ENCODE results near the gene UNC13C.

Gene UNC13C

GRCh38 chr15:54580643-54581042 lies 602.4 kb downstream of the UNC13C start:
- no peaks in the 10 kb centered on the region for H3K79me2 ChIP-seq (ENCODE audit: control insufficient read depth, insufficient read depth, low read length, poor library complexity)
- H3K9me3 ChIP-seq (ENCODE audit: insufficient read depth, low read depth, low read length): no peaks in the 10 kb centered on the region
- no peaks in the 10 kb centered on the region for H3K4me1 ChIP-seq (ENCODE audit: control insufficient read depth in 1 of 2, insufficient read depth in 2 of 2, low read length in 2 of 2)
- peak in 1 of 2 donors; percentile 3 for DNase-seq
- H3K4me2 ChIP-seq (ENCODE audit: low read length): no peak overlapping the region
- WGBS (ENCODE audit: extremely low coverage, insufficient coverage, insufficient read length): no CpG with 5 or more reads among the region's 2 CpGs
- no peak overlapping the region for H3K9ac ChIP-seq (ENCODE audit: low read length)
- no peak overlapping the region for H3K4me3 ChIP-seq (ENCODE audit: low read depth, low read length)
- H3K14ac ChIP-seq (ENCODE audit: low read length): no peak overlapping the region
- no peak overlapping the region for H4K8ac ChIP-seq (ENCODE audit: low read depth, low read length)
- H3K36me3 ChIP-seq (ENCODE audit: control insufficient read depth in 1 of 2, insufficient read depth in 2 of 2, low read length in 2 of 2): no peaks in the 10 kb centered on the region
- H2AFZ ChIP-seq (ENCODE audit: insufficient read depth, low read length, poor library complexity): no peak overlapping the region
- H2BK12ac ChIP-seq (ENCODE audit: low read length): no peak overlapping the region
- no peaks in the 10 kb centered on the region for H3K79me1 ChIP-seq (ENCODE audit: low read length)
- H4K91ac ChIP-seq (ENCODE audit: low read depth, low read length): no peak overlapping the region
- no peak overlapping the region for H4K12ac ChIP-seq (ENCODE audit: low read depth, low read length)
- H3K27ac ChIP-seq (ENCODE audit: low read depth, low read length): no peak overlapping the region
- H2BK120ac ChIP-seq (ENCODE audit: insufficient read depth, low read length, poor library complexity): no peak overlapping the region
- H3K4ac ChIP-seq (ENCODE audit: low read depth, low read length): no peak overlapping the region
- no peak overlapping the region for H3K18ac ChIP-seq (ENCODE audit: low read length)
- no peaks in the 10 kb centered on the region for H3K27me3 ChIP-seq (ENCODE audit: insufficient read depth, low read length)
- no peak overlapping the region for H2BK5ac ChIP-seq (ENCODE audit: low read depth, low read length, poor library complexity)
- no peak overlapping the region for H2AK5ac ChIP-seq (ENCODE audit: low read length)
- no peak overlapping the region for H3K23ac ChIP-seq (ENCODE audit: low read length)

DNA sequence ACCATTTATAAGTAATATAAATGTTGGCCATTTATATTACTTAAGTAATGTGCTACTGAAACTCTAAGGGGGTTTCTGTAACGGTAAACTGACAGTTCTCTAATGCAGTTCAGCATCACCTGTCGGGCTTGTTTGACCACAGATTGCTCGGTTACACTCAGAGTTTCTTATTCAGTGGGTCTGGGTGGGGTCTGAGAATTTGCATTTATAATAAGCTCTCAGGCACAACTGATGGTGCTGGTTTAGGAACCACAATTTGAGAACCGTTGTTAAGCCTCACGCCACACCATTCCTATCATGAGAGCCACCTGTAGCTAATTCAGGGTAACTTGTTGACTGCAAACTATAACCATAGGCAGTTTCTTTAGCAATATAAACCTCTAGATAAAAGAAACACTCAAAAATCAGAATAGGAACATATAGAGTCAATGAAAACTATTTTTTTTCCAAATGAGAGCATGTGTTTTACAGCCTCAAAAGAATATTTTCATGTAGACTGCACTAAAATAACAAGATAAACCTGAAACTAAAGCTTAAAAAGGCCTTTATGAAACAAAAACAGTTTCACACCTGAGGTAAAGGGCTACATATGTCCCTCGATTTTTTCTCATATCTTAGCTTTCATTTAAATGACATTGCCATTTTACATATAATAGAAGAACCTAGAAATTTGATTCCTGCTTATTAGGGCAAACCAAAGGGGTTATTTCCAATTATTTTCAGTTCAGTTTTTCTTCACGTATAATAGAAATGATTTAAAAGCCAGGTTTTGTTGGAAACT lies 604.8 kb downstream of the UNC13C start:
- no peaks in the 10 kb centered on the region for H3K4me1 ChIP-seq (ENCODE audit: control insufficient read depth in 1 of 2, insufficient read depth in 2 of 2, low read length in 2 of 2)
- no peak overlapping the region for H4K8ac ChIP-seq (ENCODE audit: low read depth, low read length)
- no peaks in the 10 kb centered on the region for H3K79me1 ChIP-seq (ENCODE audit: low read length)
- no peak overlapping the region for H3K9ac ChIP-seq (ENCODE audit: low read length)
- H3K27me3 ChIP-seq (ENCODE audit: insufficient read depth, low read length): no peaks in the 10 kb centered on the region
- H3K36me3 ChIP-seq (ENCODE audit: control insufficient read depth in 1 of 2, insufficient read depth in 2 of 2, low read length in 2 of 2): no peaks in the 10 kb centered on the region
- no peak overlapping the region for H2BK120ac ChIP-seq (ENCODE audit: insufficient read depth, low read length, poor library complexity)
- no peaks in the 10 kb centered on the region for H3K9me3 ChIP-seq (ENCODE audit: insufficient read depth, low read depth, low read length)
- no peak overlapping the region for H3K18ac ChIP-seq (ENCODE audit: low read length)
- no peak overlapping the region for H2AK5ac ChIP-seq (ENCODE audit: low read length)
- WGBS (ENCODE audit: extremely low coverage, insufficient coverage, insufficient read length): no CpG with 5 or more reads among the region's 7 CpGs
- H4K12ac ChIP-seq (ENCODE audit: low read depth, low read length): no peak overlapping the region
- no peak overlapping the region for H3K27ac ChIP-seq (ENCODE audit: low read depth, low read length)
- H3K79me2 ChIP-seq (ENCODE audit: control insufficient read depth, insufficient read depth, low read length, poor library complexity): no peaks in the 10 kb centered on the region
- no peak overlapping the region for H3K4ac ChIP-seq (ENCODE audit: low read depth, low read length)
- H3K4me3 ChIP-seq (ENCODE audit: low read depth, low read length): no peak overlapping the region
- no peak overlapping the region for H4K91ac ChIP-seq (ENCODE audit: low read depth, low read length)
- no peak overlapping the region for H3K23ac ChIP-seq (ENCODE audit: low read length)
- no peak overlapping the region for H3K14ac ChIP-seq (ENCODE audit: low read length)
- H2BK5ac ChIP-seq (ENCODE audit: low read depth, low read length, poor library complexity): no peak overlapping the region
- H2BK12ac ChIP-seq (ENCODE audit: low read length): no peak overlapping the region
- no peak for DNase-seq
- no peak overlapping the region for H3K4me2 ChIP-seq (ENCODE audit: low read length)
- H2AFZ ChIP-seq (ENCODE audit: insufficient read depth, low read length, poor library complexity): no peak overlapping the region

DNA sequence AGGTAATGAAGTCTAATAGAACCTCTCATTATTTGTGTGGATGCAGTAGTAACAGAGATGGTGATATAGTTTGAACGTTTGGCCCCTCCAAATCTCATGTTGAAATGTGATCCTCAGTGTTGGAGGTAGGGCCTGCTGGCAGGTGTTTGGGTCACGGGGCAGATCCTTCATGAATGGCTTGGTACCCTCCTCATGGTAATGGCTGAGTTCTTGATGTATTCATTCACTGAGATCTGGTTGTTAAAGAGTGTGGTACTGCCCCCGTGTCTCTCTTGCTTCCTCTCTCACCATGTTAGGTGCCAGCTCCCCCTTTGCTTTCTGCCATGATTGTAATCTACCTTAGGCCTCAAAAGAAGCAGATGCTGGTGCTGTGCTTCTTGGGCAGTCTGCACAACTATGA lies 606.8 kb downstream of the UNC13C start:
- H3K36me3 ChIP-seq (ENCODE audit: control insufficient read depth in 1 of 2, insufficient read depth in 2 of 2, low read length in 2 of 2): no peaks in the 10 kb centered on the region
- WGBS (ENCODE audit: extremely low coverage, insufficient coverage, insufficient read length): no CpG with 5 or more reads among the region's 3 CpGs
- no peak overlapping the region for H4K91ac ChIP-seq (ENCODE audit: low read depth, low read length)
- H2AFZ ChIP-seq (ENCODE audit: insufficient read depth, low read length, poor library complexity): no peak overlapping the region
- H4K12ac ChIP-seq (ENCODE audit: low read depth, low read length): no peak overlapping the region
- H3K79me2 ChIP-seq (ENCODE audit: control insufficient read depth, insufficient read depth, low read length, poor library complexity): no peaks in the 10 kb centered on the region
- H2BK12ac ChIP-seq (ENCODE audit: low read length): no peak overlapping the region
- H3K23ac ChIP-seq (ENCODE audit: low read length): no peak overlapping the region
- no peaks in the 10 kb centered on the region for H3K79me1 ChIP-seq (ENCODE audit: low read length)
- no peaks in the 10 kb centered on the region for H3K4me1 ChIP-seq (ENCODE audit: control insufficient read depth in 1 of 2, insufficient read depth in 2 of 2, low read length in 2 of 2)
- no peaks in the 10 kb centered on the region for H3K27me3 ChIP-seq (ENCODE audit: insufficient read depth, low read length)
- no peak for DNase-seq
- H3K27ac ChIP-seq (ENCODE audit: low read depth, low read length): no peak overlapping the region
- H3K4me3 ChIP-seq (ENCODE audit: low read depth, low read length): no peak overlapping the region
- H3K14ac ChIP-seq (ENCODE audit: low read length): no peak overlapping the region
- no peak overlapping the region for H3K18ac ChIP-seq (ENCODE audit: low read length)
- no peak overlapping the region for H4K8ac ChIP-seq (ENCODE audit: low read depth, low read length)
- no peak overlapping the region for H3K4me2 ChIP-seq (ENCODE audit: low read length)
- H3K9me3 ChIP-seq (ENCODE audit: insufficient read depth, low read depth, low read length): no peaks in the 10 kb centered on the region
- no peak overlapping the region for H3K4ac ChIP-seq (ENCODE audit: low read depth, low read length)
- H2AK5ac ChIP-seq (ENCODE audit: low read length): no peak overlapping the region
- no peak overlapping the region for H2BK120ac ChIP-seq (ENCODE audit: insufficient read depth, low read length, poor library complexity)
- no peak overlapping the region for H2BK5ac ChIP-seq (ENCODE audit: low read depth, low read length, poor library complexity)
- no peak overlapping the region for H3K9ac ChIP-seq (ENCODE audit: low read length)

DNA sequence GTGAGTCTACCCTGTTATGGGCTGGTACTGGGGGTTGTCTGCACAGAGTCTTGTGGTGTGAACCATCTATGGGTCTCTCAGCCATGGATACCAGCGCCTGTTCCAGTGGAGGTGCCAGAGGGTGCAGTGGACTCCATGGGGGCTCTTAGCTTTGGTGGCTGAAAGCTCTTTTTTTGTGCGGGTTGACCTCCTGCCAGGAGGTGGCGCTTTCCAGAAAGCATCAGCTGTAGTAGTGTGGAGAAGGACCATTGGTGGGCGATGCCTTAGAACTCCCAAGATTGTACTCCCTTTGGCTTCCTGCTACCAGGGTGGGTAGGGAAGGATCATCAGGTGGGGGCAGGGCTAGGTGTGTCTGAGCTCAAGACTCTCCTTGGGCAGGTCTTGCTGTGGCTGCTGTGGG lies 615.9 kb downstream of the UNC13C start:
- no peaks in the 10 kb centered on the region for H3K9me3 ChIP-seq (ENCODE audit: insufficient read depth, low read depth, low read length)
- no peak overlapping the region for H2AFZ ChIP-seq (ENCODE audit: insufficient read depth, low read length, poor library complexity)
- no peak overlapping the region for H2BK120ac ChIP-seq (ENCODE audit: insufficient read depth, low read length, poor library complexity)
- DNase-seq: no peak
- H3K23ac ChIP-seq (ENCODE audit: low read length): no peak overlapping the region
- no peak overlapping the region for H4K12ac ChIP-seq (ENCODE audit: low read depth, low read length)
- H2BK5ac ChIP-seq (ENCODE audit: low read depth, low read length, poor library complexity): no peak overlapping the region
- no peaks in the 10 kb centered on the region for H3K27me3 ChIP-seq (ENCODE audit: insufficient read depth, low read length)
- H3K4ac ChIP-seq (ENCODE audit: low read depth, low read length): no peak overlapping the region
- no peak overlapping the region for H4K91ac ChIP-seq (ENCODE audit: low read depth, low read length)
- H2AK5ac ChIP-seq (ENCODE audit: low read length): no peak overlapping the region
- no peaks in the 10 kb centered on the region for H3K4me1 ChIP-seq (ENCODE audit: control insufficient read depth in 1 of 2, insufficient read depth in 2 of 2, low read length in 2 of 2)
- H3K18ac ChIP-seq (ENCODE audit: low read length): no peak overlapping the region
- H3K36me3 ChIP-seq (ENCODE audit: control insufficient read depth in 1 of 2, insufficient read depth in 2 of 2, low read length in 2 of 2): no peaks in the 10 kb centered on the region
- no peak overlapping the region for H3K14ac ChIP-seq (ENCODE audit: low read length)
- H3K4me3 ChIP-seq (ENCODE audit: low read depth, low read length): no peak overlapping the region
- WGBS (ENCODE audit: extremely low coverage, insufficient coverage, insufficient read length): no CpG with 5 or more reads among the region's 4 CpGs
- H4K8ac ChIP-seq (ENCODE audit: low read depth, low read length): no peak overlapping the region
- no peaks in the 10 kb centered on the region for H3K79me1 ChIP-seq (ENCODE audit: low read length)
- H3K27ac ChIP-seq (ENCODE audit: low read depth, low read length): no peak overlapping the region
- no peaks in the 10 kb centered on the region for H3K79me2 ChIP-seq (ENCODE audit: control insufficient read depth, insufficient read depth, low read length, poor library complexity)
- H3K9ac ChIP-seq (ENCODE audit: low read length): no peak overlapping the region
- no peak overlapping the region for H3K4me2 ChIP-seq (ENCODE audit: low read length)
- no peak overlapping the region for H2BK12ac ChIP-seq (ENCODE audit: low read length)

Data from trophoblast cell (in vitro differentiated cells and primary cell).